ENCODE measurements around the gene TMEM200B.
A peak's percentile ranks its signal among the peaks of the same experiment; 100 is the strongest.

TMEM200B gene

DNA sequence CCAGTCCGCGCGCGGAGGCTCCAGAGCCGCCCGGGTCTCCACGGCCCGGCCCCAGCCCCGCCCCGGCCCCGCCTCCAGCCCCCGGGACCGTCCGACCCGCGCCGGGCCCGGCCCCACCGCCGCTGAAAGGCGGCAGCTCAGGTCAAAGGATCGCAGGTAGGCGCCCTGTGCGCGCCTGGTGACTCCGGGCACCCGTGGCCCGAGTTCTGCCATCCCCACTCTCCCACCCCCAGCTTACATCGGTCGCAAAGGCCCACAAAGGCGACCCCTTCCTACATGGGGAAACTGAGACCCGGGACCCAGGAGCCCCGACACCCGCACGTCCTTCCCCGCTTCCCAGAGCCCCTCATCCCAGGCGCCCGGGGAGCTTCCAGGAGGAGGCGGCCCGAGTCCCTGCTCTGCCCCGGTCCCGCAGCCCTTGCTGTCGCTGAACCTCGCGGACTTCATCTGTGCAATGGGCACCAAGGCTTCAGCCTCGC, at the start of gene TMEM200B:
TMEM200B (minus strand) TSS at position 17 of the 479 bp plus-strand sequence. CDS start 2,075 bp downstream, outside the sequence.
- no peaks in the 10 kb centered on the region for H3K9me3 Mint-ChIP-seq
- DNase-seq (ENCODE audit: low spot score): no peak
- peak within 1 kb of the TSS; percentile 70 for H3K4me3 Mint-ChIP-seq
- H3K27me3 Mint-ChIP-seq (ENCODE audit: low read depth): peaks cover 33% of the 10 kb centered on the region
- H3K36me3 Mint-ChIP-seq (ENCODE audit: low read depth): peaks cover 9% of the 10 kb centered on the region
- H3K4me1 Mint-ChIP-seq (ENCODE audit: low read depth): peaks cover 4% of the 10 kb centered on the region
- no peak within 1 kb of the TSS for H3K27ac Mint-ChIP-seq

DNA sequence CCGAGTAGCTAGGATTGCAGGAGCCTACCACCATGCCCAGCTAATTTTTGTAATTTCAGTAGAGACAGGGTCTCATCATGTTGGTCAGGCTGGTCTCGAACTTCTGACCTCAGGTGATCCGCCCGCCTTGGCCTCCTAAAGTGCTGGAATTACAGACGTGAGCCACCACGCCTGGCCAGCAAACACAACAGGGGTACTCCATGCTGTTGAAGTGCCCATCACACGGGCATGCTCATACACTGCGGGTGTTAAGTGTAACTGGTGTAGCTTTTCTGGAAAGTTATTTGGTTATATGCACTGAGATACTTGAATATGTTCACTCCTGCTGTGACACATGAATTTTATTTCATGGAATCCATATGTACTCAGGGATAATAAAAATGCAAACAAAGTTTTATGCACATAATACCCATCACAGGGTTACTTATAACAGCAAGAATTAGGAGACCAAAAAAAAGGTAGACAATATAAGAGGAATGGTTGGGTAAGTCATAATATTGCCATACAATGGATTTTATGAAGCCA, 48.8 kb upstream of the TMEM200B start:
- Mint-ChIP-seq H3K36me3 (ENCODE audit: low read depth) (peaks cover 51% of the 10 kb centered on the region), H3K27me3 (ENCODE audit: low read depth) (no peaks in the 10 kb centered on the region), H3K27ac (no peak overlapping the region), H3K4me1 (ENCODE audit: low read depth) (peaks cover 47% of the 10 kb centered on the region), H3K9me3 (no peaks in the 10 kb centered on the region), H3K4me3 (peak overlapping the region; percentile 12)
- no peak for DNase-seq (ENCODE audit: low spot score)

DNA sequence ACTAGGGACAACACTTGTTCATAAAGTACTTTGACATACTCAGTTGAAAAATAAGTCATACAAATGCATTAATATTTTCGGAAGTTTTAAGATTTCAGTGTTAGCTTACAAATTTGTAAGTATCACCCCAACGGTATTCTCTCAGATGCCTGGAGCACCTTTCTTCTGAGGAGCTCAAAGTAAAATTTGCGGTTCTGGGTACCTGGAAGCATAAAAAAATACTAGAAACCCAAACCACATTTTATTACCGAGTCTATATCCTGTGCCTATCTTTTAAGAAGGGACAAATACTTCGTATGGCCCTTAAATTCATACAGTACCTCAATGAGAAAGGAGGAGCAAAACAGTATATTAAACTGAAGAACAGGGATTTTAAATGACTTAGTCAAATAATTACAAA, 47.8 kb upstream of the TMEM200B start:
- Mint-ChIP-seq H3K27ac (peak overlapping the region; percentile 32), H3K27me3 (ENCODE audit: low read depth) (no peaks in the 10 kb centered on the region), H3K9me3 (no peaks in the 10 kb centered on the region), H3K36me3 (ENCODE audit: low read depth) (peaks cover 49% of the 10 kb centered on the region), H3K4me1 (ENCODE audit: low read depth) (peaks cover 46% of the 10 kb centered on the region), H3K4me3 (peak overlapping the region; percentile 48)
- DNase-seq (ENCODE audit: low spot score): no peak

DNA sequence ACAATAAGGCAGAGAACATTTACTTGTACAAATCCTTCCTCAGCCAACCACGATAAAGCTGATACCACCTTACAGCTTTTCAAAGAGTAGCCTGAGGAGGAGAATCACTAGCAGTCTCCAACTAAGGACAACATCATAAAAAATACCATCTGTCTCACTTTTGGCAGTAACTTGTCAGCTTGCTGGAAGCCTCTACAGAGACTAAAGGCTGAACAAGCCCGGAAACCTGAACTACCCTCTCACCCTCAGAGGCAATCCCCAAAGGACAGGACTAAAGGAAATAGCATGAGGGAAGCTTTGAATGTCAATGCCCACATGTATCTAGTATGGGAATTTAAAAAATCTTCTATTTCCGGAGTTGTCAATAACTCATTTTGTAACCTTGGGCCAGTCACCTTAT, 47.4 kb upstream of the TMEM200B start:
- peak overlapping the region; percentile 30 for H3K4me3 Mint-ChIP-seq
- H3K9me3 Mint-ChIP-seq: no peaks in the 10 kb centered on the region
- peak overlapping the region; percentile 45 for H3K27ac Mint-ChIP-seq
- peaks cover 47% of the 10 kb centered on the region for H3K36me3 Mint-ChIP-seq (ENCODE audit: low read depth)
- no peak for DNase-seq (ENCODE audit: low spot score)
- H3K27me3 Mint-ChIP-seq (ENCODE audit: low read depth): no peaks in the 10 kb centered on the region
- peaks cover 45% of the 10 kb centered on the region for H3K4me1 Mint-ChIP-seq (ENCODE audit: low read depth)

DNA sequence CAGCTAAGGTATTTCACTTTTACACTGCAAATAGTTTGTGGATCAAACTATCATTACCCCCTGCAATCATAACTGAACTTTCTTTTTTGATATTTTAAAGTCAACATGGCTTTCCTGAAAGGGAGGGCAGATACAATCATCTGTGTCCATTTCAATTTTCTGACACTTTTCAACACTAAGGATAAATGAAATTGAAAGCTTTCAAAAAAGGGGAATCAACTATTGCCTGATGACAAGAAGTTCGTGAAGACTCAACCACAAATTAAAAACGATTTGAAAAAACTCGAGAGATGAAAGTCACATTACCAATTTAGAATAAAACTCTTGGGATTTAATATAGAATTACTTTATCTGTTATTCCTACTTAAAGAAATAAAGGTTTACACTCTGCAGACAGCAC, 46.3 kb upstream of the TMEM200B start:
- no peak for DNase-seq (ENCODE audit: low spot score)
- no peaks in the 10 kb centered on the region for H3K9me3 Mint-ChIP-seq
- no peaks in the 10 kb centered on the region for H3K27me3 Mint-ChIP-seq (ENCODE audit: low read depth)
- H3K36me3 Mint-ChIP-seq (ENCODE audit: low read depth): peaks cover 53% of the 10 kb centered on the region
- peak overlapping the region; percentile 50 for H3K27ac Mint-ChIP-seq
- peaks cover 51% of the 10 kb centered on the region for H3K4me1 Mint-ChIP-seq (ENCODE audit: low read depth)
- H3K4me3 Mint-ChIP-seq: peak overlapping the region; percentile 47

DNA sequence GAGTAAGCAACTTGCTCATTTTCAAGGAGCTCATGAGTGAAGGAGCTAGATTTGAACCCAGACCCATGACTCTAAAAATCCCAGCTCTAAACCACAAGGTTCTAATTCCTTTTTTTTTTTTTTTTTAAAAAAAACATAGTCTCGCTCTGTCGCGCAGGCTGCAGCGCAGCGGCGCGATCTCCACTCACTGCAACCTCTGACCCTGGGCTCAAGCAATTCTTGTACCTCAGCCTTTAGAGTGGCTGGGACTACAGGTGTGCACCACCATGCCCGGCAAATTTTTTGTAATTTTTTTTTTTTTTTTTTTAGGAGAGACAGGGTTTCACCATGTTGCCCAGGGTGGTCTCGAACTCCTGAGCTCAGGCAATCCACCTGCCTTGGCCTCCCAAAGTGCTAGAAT, 44.2 kb upstream of the TMEM200B start:
- DNase-seq (ENCODE audit: low spot score): no peak
- peaks cover 56% of the 10 kb centered on the region for H3K4me1 Mint-ChIP-seq (ENCODE audit: low read depth)
- no peak overlapping the region for H3K4me3 Mint-ChIP-seq

DNA sequence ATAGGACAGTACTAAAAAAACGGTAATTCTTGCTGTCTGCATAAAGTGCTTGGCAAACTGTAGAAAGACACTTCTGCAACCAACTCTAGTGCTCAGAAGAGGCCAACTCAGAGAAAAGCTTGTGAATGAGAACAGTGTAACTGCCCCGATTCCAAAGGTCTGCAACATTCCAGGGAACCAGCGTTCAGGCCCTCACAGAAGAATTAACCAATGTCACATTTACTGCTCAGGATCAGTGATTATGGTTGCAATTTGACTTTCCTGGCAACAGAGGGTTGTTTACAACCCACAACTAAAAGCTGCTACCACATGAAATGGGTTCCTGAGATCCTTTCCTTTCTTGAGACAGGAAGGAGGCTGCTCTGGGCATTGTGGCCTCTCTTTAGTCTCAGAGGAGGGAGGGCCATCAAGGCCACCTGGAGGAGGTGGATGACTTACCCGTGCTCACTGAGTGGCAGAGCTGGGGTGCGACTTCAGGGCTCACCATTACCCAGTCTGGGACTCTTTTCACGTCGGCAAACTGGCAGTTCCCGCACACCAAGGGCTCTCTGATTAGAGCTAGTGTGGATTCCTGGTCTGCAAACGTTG, 42.7 kb upstream of the TMEM200B start:
- no peak overlapping the region for H3K4me3 Mint-ChIP-seq
- H3K4me1 Mint-ChIP-seq (ENCODE audit: low read depth): peaks cover 46% of the 10 kb centered on the region
- no peaks in the 10 kb centered on the region for H3K27me3 Mint-ChIP-seq (ENCODE audit: low read depth)
- DNase-seq (ENCODE audit: low spot score): no peak
- peaks cover 46% of the 10 kb centered on the region for H3K36me3 Mint-ChIP-seq (ENCODE audit: low read depth)
- peak overlapping the region; percentile 47 for H3K27ac Mint-ChIP-seq
- no peaks in the 10 kb centered on the region for H3K9me3 Mint-ChIP-seq

More for the DNA sequence above, 44.2 kb upstream of the TMEM200B start:
- no peaks in the 10 kb centered on the region for H3K27me3 Mint-ChIP-seq (ENCODE audit: low read depth)
- H3K36me3 Mint-ChIP-seq (ENCODE audit: low read depth): peaks cover 56% of the 10 kb centered on the region
- H3K27ac Mint-ChIP-seq: no peak overlapping the region
- no peaks in the 10 kb centered on the region for H3K9me3 Mint-ChIP-seq

DNA sequence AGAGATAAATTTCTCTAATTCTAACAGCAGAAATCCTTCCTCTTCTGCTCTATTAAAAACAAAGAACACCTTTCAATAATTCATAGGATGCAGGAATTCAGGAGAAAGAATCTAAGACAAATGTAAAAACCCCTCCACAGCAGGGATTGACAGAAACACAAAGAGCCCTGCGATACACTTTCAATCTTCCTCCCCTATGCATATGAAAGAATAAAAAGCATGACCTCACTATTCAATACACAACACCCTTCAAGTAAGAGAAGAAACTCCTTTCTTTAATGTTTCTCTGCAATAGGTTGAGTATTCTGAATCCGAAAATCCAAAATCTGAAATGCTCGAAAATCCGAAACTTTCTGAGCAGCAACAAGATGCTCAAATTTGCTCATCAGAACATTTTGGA, 40.9 kb upstream of the TMEM200B start:
- H3K27me3 Mint-ChIP-seq (ENCODE audit: low read depth): no peaks in the 10 kb centered on the region
- H3K9me3 Mint-ChIP-seq: no peaks in the 10 kb centered on the region
- peaks cover 41% of the 10 kb centered on the region for H3K36me3 Mint-ChIP-seq (ENCODE audit: low read depth)
- H3K4me1 Mint-ChIP-seq (ENCODE audit: low read depth): peaks cover 32% of the 10 kb centered on the region
- H3K27ac Mint-ChIP-seq: no peak overlapping the region
- no peak for DNase-seq (ENCODE audit: low spot score)
- no peak overlapping the region for H3K4me3 Mint-ChIP-seq

DNA sequence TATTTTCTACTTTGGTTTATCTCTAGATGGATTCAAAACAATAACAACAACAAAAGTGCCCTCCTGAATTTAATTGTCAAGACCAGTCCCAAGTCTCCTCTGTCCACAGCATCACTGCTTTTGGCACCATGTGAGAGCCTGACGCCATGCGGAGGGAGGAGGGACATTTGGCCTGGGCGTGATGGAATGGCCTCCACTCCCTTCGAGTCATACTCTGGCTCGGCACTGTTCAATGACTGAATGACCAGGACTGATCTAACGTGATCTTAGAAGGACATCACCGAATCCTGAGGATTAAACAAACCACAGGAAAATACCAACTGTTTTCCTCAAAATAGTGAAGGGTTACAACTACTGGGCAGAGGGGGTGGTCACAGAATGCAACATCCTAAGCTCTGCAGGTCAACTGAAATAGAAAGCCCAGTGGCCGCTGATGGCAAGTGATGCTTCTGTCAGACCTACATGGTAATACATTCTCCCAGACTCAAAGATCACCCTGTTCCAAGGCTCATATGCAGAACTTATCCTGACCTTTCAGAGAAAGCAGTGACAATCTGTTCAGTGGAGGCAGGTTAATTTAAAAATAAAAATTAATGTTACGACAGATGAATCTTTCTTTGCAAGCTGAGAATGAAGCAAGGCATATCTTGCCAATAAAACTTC, 38.9 kb upstream of the TMEM200B start:
- Mint-ChIP-seq H3K36me3 (ENCODE audit: low read depth) (peaks cover 46% of the 10 kb centered on the region), H3K9me3 (no peaks in the 10 kb centered on the region), H3K4me1 (ENCODE audit: low read depth) (peaks cover 24% of the 10 kb centered on the region)

DNA sequence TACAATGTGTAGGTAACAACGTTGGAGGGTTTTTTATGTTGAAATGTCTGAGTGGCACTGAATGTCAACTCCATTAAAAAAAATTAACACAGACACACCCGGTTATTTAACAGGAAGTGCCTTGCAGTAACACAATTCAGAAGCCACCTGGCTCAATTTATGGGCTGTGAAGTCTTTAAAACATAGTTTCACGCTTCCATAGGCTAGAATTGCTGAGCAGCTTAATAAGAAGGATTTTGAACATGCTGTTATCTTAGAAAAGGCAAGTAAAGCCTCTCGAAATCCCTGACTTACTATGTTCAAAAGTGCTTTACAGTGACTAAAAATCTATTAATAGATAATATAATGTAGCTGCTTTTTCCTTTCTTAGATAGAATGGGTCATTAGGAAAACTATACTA, 38.3 kb upstream of the TMEM200B start:
- H3K27me3 Mint-ChIP-seq (ENCODE audit: low read depth): no peaks in the 10 kb centered on the region
- no peak for DNase-seq (ENCODE audit: low spot score)
- H3K9me3 Mint-ChIP-seq: no peaks in the 10 kb centered on the region
- no peak overlapping the region for H3K27ac Mint-ChIP-seq
- H3K36me3 Mint-ChIP-seq (ENCODE audit: low read depth): peaks cover 48% of the 10 kb centered on the region
- no peak overlapping the region for H3K4me3 Mint-ChIP-seq
- peaks cover 22% of the 10 kb centered on the region for H3K4me1 Mint-ChIP-seq (ENCODE audit: low read depth)

More for the DNA sequence above, 38.9 kb upstream of the TMEM200B start:
- Mint-ChIP-seq H3K27ac (peak overlapping the region; percentile 15), H3K27me3 (ENCODE audit: low read depth) (no peaks in the 10 kb centered on the region), H3K4me3 (no peak overlapping the region)
- DNase-seq (ENCODE audit: low spot score): no peak

DNA sequence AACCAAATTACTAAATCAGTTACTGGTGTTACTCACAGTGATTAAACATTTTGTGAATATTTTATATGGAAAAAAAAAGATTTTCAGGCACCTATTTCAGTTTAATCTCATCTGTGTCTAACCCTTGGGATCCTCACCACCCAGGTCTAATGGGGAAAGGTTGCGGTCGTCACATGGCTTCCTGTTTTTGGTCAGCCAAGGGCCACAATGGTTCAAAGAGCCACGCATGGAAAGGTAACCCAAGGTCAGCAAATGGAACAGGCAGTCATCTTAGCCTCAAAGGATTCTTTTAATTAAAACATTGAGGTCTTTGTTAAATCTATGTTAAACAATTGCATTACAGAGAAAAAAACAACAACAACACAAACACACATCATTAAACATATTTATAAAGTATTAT, 36.1 kb upstream of the TMEM200B start:
- no peak overlapping the region for H3K27ac Mint-ChIP-seq
- no peaks in the 10 kb centered on the region for H3K27me3 Mint-ChIP-seq (ENCODE audit: low read depth)
- H3K36me3 Mint-ChIP-seq (ENCODE audit: low read depth): peaks cover 50% of the 10 kb centered on the region
- no peak overlapping the region for H3K4me3 Mint-ChIP-seq
- no peak for DNase-seq (ENCODE audit: low spot score)
- no peaks in the 10 kb centered on the region for H3K9me3 Mint-ChIP-seq
- H3K4me1 Mint-ChIP-seq (ENCODE audit: low read depth): peaks cover 14% of the 10 kb centered on the region

DNA sequence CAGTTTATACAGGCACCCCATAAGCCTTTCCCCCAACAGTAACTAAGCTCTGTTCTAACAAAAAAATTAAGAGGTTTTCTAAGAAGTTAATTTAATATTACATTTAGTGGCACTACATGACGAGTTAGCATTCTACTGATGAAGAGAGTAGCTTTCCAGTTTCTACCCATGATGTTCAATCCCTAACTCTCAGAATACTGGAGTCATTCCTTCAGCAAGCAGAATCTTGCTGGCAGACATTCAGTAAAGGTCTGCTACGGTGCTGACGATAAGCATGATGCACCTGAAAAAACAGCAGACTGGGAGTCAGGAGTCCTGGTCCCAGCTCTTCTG, 33.5 kb upstream of the TMEM200B start:
- H3K4me1 Mint-ChIP-seq (ENCODE audit: low read depth): peaks cover 8% of the 10 kb centered on the region
- H3K27me3 Mint-ChIP-seq (ENCODE audit: low read depth): no peaks in the 10 kb centered on the region
- H3K4me3 Mint-ChIP-seq: no peak overlapping the region
- peaks cover 58% of the 10 kb centered on the region for H3K36me3 Mint-ChIP-seq (ENCODE audit: low read depth)
- no peak overlapping the region for H3K27ac Mint-ChIP-seq
- no peaks in the 10 kb centered on the region for H3K9me3 Mint-ChIP-seq
- no peak for DNase-seq (ENCODE audit: low spot score)

DNA sequence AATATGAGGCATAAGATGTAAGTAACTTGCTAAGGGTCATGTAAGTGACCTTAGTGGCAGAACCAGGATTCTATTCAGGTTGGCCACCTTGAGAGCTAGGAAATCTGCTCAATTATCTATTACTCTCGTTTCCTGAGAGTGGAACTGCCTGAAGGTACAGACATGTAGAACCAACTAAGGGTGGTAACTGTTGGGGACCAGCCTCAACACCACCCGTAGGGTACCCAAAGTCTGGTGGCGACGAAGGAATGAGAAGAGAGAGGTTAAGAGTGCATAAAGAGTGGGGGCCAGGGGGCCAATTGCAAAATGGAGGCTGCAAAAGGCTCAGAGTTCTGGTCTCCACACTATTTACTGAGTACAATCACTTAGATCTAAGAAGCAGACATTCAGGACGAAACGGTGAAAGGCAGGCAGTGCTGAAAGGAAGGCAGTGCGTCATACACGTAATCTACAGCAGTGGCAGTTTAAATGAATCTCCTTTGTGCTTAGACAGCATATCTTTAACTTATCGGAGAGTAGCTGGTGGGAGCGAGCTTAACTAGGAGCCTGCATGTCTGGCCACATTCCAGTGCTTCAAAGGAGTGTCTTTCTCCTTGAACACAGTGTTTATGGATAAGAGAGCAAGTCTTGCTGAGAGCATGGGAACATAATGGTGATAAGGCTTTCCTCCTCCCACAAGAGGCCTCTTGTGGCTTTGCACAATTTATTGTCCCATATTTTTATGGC, 33.0 kb upstream of the TMEM200B start:
- Mint-ChIP-seq H3K4me3 (no peak overlapping the region), H3K36me3 (ENCODE audit: low read depth) (peaks cover 62% of the 10 kb centered on the region), H3K27ac (no peak overlapping the region), H3K9me3 (no peaks in the 10 kb centered on the region), H3K27me3 (ENCODE audit: low read depth) (no peaks in the 10 kb centered on the region), H3K4me1 (ENCODE audit: low read depth) (peaks cover 8% of the 10 kb centered on the region)
- no peak for DNase-seq (ENCODE audit: low spot score)

Data from T-helper 2 cell treated with Interferon-gamma antibody and Interleukin-4, amounts not matched to agents 5 μg/mL and 100 μg/mL, for 36 hours (primary cell).